B cell (primary cell): Measurements from ENCODE around the gene NCAPG. TPM values are rescaled to one million over a fixed set of nuclear protein-coding genes. Genes with fewer than 3 reads are reported as not detected.

Experiments
- ATAC-seq: fragments of 200-7000 bp; cut with Tn5 transposase; one replicate; pipeline ENCODE4 v1.10.0; 2021; ENCODE audit warnings: low read depth, mild to moderate bottlenecking, moderate number of reproducible peaks, moderate library complexity
- CTCF ChIA-PET: fragments of 350-600 bp; sonication (Branson Sonifier 250); formaldehyde crosslinking; loops from one replicate; lab custom pipeline; 2021; ENCODE audit warnings: antibody characterized with exemption, inconsistent platforms; lab: Charles Lee
- POLR2A ChIA-PET: fragments of 350-600 bp; sonication (Branson Sonifier 250); formaldehyde crosslinking; loops from one replicate; lab custom pipeline; 2021; ENCODE audit warnings: antibody characterized with exemption; lab: Charles Lee
- DNase-seq: peaks from one replicate; pipeline ENCODE4 v3.0.0; 2013
- H2AFZ ChIP-seq: 2 replicates; pipeline ENCODE4 v1.6.1; 2012; ENCODE audit warnings: mild to moderate bottlenecking, low read depth, low read length; ENCODE audit not compliant: insufficient read depth, poor library complexity, severe bottlenecking
- H3K27ac ChIP-seq, 2 donors: 1 replicate in 1 of 2; 2 replicates in 1 of 2; pipeline ENCODE4 v1.5.1; 2012 to 2013; ENCODE audit warnings: low read length in 2 of 2, mild to moderate bottlenecking in 2 of 2, moderate library complexity in 1 of 2
- H3K27me3 ChIP-seq, 4 experiments: fragments of 200-600 bp in 1 of 4; sonication (generic) in 1 of 4; replicated peaks in 1 of 4; 1 replicate in 2 of 4; 2 replicates in 2 of 4; pipeline versions ENCODE4 v1.6.1 to v1.7.0; 2013 to 2016; ENCODE audit warnings: low read length in 3 of 4, mild to moderate bottlenecking in 2 of 4, mixed read lengths in 1 of 4, moderate library complexity in 1 of 4; ENCODE audit not compliant: insufficient read depth in 4 of 4, control insufficient read depth in 3 of 4; ENCODE audit errors: control extremely low read depth in 1 of 4
- H3K36me3 ChIP-seq, 2 experiments: replicated peaks in 1 of 2; 1 replicate in 1 of 2; 2 replicates in 1 of 2; pipeline versions ENCODE4 v1.6.1 to v1.7.1; 2013; ENCODE audit warnings: low read length in 1 of 2; ENCODE audit not compliant: insufficient read depth in 2 of 2, control insufficient read depth in 1 of 2; ENCODE audit errors: control extremely low read depth in 1 of 2, extremely low read depth in 1 of 2
- H3K4me1 ChIP-seq, 2 donors: fragments of 200-600 bp in 1 of 2; sonication (generic) in 1 of 2; 1 replicate in 1 of 2; 2 replicates in 1 of 2; pipeline versions ENCODE4 v1.5.1 to v1.6.1; 2013 to 2017; ENCODE audit warnings: low read length in 2 of 2; ENCODE audit not compliant: control insufficient read depth in 2 of 2, insufficient read depth in 2 of 2
- H3K4me2 ChIP-seq: replicated peaks from 2 replicates; pipeline ENCODE3; 2012; ENCODE audit warnings: mild to moderate bottlenecking, low read depth, low read length; ENCODE audit not compliant: poor library complexity, severe bottlenecking
- H3K4me3 ChIP-seq, 5 experiments: fragments of 200-600 bp in 1 of 5; sonication (generic) in 1 of 5; 1 replicate in 3 of 5; 2 replicates in 2 of 5; pipeline versions ENCODE4 v1.5.1 to v1.7.0; 2011 to 2016; ENCODE audit warnings: low read length in 4 of 5, mild to moderate bottlenecking in 4 of 5, low read depth in 2 of 5, control low read depth in 1 of 5, moderate library complexity in 1 of 5; ENCODE audit not compliant: insufficient read depth in 1 of 5; ENCODE audit errors: control extremely low read depth in 1 of 5, extremely low read depth in 1 of 5
- H3K79me2 ChIP-seq: fragments of 200-600 bp; sonication (generic); one replicate; pipeline ENCODE4 v1.6.0; 2016; ENCODE audit warnings: low read length; ENCODE audit not compliant: control insufficient read depth, insufficient read depth
- H3K9ac ChIP-seq: fragments of 200-600 bp; sonication (generic); 2 replicates; pipeline ENCODE4 v1.6.1; 2017; ENCODE audit warnings: mild to moderate bottlenecking, low read length, moderate library complexity
- H3K9me3 ChIP-seq, 3 donors: one replicate each; pipeline versions ENCODE4 v1.6.1 to v1.7.1; 2013; ENCODE audit warnings: low read length in 2 of 3; ENCODE audit not compliant: control insufficient read depth in 2 of 3, insufficient read depth in 1 of 3; ENCODE audit errors: control extremely low read depth in 1 of 3
- H4K20me1 ChIP-seq: 2 replicates; pipeline ENCODE4 v1.6.0; 2012; ENCODE audit warnings: mild to moderate bottlenecking, low read length; ENCODE audit not compliant: insufficient read depth, control insufficient read depth, poor library complexity, severe bottlenecking
- H3K27ac Mint-ChIP-seq: one replicate; pipeline ENCODE4 v1.8.0; 2021; ENCODE audit warnings: mixed read lengths
- H3K27me3 Mint-ChIP-seq: one replicate; pipeline ENCODE4 v1.8.0; 2021; ENCODE audit warnings: mixed read lengths
- H3K4me1 Mint-ChIP-seq: one replicate; pipeline ENCODE4 v1.8.0; 2021; ENCODE audit warnings: mixed read lengths
- H3K4me3 Mint-ChIP-seq: one replicate; pipeline ENCODE4 v1.8.0; 2021; ENCODE audit warnings: mixed read lengths
- H3K9me3 Mint-ChIP-seq: one replicate; pipeline ENCODE4 v1.8.0; 2022; ENCODE audit warnings: mixed read lengths; ENCODE audit not compliant: insufficient read depth
- EZH2 ChIP-seq: IDR thresholded peaks from 2 replicates; pipeline ENCODE4 v1.6.1; 2012; ENCODE audit warnings: borderline replicate concordance, low read depth, mild to moderate bottlenecking, moderate library complexity, low read length; ENCODE audit not compliant: insufficient read depth, poor library complexity, severe bottlenecking
- WGBS: methylation state at CpG from one replicate; pipeline ENCODE4 v1.1.5; 2013; ENCODE audit warnings: missing lambda C conversion rate; ENCODE audit not compliant: insufficient coverage; 5-methylcytosine and 5-hydroxymethylcytosine counted together
- intact Hi-C: fragments of 100-400 bp; cut with micrococcal nuclease; formaldehyde crosslinking; loops from one replicate; pipeline ENCODE4 v1.10.0; 2022
- polyA plus RNA-seq: library from polyadenylated mRNA; depleted of rRNA; stranded (reverse); fragments of >200 nt; gene quantifications from 2 replicates; pipeline ENCODE4 v1.2.3, GENCODE V29; 2012
- total RNA-seq, 2 donors: library from RNA; stranded (reverse); fragments of 120-200 nt in 1 of 2; gene quantifications; 1 replicate in 1 of 2; 2 replicates in 1 of 2; pipeline versions ENCODE4 v1.2.3 to v1.2.4, GENCODE V29; 2013 to 2022
- TF ChIP-seq, protein P1 (sequence below): fragments of 200-600 bp; IDR thresholded peaks from one replicate; pipeline ENCODE4 v1.8.0; 2022; ENCODE audit warnings: antibody characterized with exemption, mild to moderate bottlenecking

The NCAPG gene
- total and polyA plus RNA-seq, 2 donors (not counting 1 experiment from before 2014, with no cell fraction given): 0.13 to 0.84 TPM

DNA sequence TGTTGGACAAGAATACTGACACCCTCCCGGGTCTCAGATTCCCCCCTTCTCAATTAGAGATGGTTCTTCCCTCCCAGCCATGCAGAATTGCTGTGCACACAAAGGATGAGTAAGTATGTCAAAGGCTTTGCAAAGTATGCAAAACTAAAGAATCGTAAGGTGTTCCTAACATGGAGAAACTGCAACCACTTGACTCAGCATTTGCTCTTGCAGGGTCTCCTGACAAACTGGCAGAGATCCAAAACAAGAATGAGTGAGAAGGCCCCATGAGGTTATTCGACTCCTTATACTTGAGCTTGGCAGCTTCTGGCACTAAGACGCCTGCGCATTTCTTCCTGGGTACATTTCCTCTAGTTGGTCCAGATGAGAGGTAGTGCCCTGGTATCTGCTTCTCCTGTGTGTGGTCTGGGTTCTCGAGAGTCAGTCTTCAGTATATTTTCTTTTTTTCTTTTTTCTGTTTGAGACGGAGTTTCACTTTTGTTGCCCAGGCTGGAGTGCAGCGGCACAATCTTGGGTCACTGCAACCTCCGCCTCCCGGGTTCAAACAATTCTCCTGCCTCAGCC is 37.6 kb upstream of the NCAPG start:
- Mint-ChIP-seq H3K27me3 (peaks cover 3% of the 10 kb centered on the region), H3K4me1 (no peaks in the 10 kb centered on the region), H3K4me3 (no peak overlapping the region), H3K27ac (no peak overlapping the region), H3K9me3 (no peaks in the 10 kb centered on the region)
- ChIA-PET POLR2A (no interaction called here), CTCF (no interaction called here)
- Histone ChIP-seq H2AFZ (no peak overlapping the region), H3K4me2 (no peak overlapping the region), H3K4me1 (no peaks in the 10 kb centered on the region), H4K20me1 (no peaks in the 10 kb centered on the region), H3K27me3 (no peaks in the 10 kb centered on the region), H3K27ac (no peak overlapping the region), H3K79me2 (no peaks in the 10 kb centered on the region), H3K4me3 (no peak overlapping the region), H3K9ac (no peak overlapping the region), H3K36me3 (no peaks in the 10 kb centered on the region), H3K9me3 (no peaks in the 10 kb centered on the region)
- WGBS: 83% methylated on average over 7 of the region's 10 CpGs
- TF ChIP-seq, protein P1, sequence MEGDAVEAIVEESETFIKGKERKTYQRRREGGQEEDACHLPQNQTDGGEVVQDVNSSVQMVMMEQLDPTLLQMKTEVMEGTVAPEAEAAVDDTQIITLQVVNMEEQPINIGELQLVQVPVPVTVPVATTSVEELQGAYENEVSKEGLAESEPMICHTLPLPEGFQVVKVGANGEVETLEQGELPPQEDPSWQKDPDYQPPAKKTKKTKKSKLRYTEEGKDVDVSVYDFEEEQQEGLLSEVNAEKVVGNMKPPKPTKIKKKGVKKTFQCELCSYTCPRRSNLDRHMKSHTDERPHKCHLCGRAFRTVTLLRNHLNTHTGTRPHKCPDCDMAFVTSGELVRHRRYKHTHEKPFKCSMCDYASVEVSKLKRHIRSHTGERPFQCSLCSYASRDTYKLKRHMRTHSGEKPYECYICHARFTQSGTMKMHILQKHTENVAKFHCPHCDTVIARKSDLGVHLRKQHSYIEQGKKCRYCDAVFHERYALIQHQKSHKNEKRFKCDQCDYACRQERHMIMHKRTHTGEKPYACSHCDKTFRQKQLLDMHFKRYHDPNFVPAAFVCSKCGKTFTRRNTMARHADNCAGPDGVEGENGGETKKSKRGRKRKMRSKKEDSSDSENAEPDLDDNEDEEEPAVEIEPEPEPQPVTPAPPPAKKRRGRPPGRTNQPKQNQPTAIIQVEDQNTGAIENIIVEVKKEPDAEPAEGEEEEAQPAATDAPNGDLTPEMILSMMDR: no peak
- TF ChIP-seq EZH2: no peak
- no peak for DNase-seq
- no peak for ATAC-seq
- intact Hi-C loops: no loop called here

DNA sequence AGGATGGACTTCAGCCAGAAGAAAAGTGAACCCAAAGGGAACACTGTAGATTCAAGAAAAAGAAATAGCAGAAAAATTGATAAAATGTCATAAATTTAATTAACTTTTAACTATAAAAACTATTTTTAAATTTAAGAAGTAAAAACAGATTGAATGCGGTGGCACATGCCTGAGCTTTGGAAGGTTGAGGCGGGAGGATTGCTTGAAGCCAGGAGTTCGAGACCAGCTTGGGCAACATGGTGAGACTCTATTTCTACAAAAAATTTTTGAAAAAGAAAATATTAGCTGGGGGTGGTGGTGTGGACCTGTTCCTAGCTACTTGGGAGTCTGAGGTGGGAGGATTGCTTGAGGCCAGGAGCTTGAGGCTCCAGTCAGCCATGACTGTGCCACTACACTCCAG is 32.3 kb upstream of the NCAPG start:
- Mint-ChIP-seq H3K27ac (no peak overlapping the region), H3K4me3 (no peak overlapping the region), H3K9me3 (no peaks in the 10 kb centered on the region), H3K27me3 (peaks cover 23% of the 10 kb centered on the region), H3K4me1 (peaks cover 12% of the 10 kb centered on the region)
- no peaks in the 10 kb centered on the region for H3K36me3 ChIP-seq
- DNase-seq (no peak), ATAC-seq (no peak)
- no peak overlapping the region for H2AFZ ChIP-seq
- H3K9me3 ChIP-seq: peaks cover 0 to 5% (median 0%) of the 10 kb centered on the region in 3 donors
- 100% methylated on average over 1 of the region's 3 CpGs for WGBS
- H3K27me3 ChIP-seq: peaks cover 0 to 25% (median 18%) of the 10 kb centered on the region in 4 experiments
- no peaks in the 10 kb centered on the region for H3K79me2 ChIP-seq
- peaks cover 12 to 18% of the 10 kb centered on the region in 2 donors for H3K4me1 ChIP-seq
- ChIA-PET POLR2A (no interaction called here), CTCF (interaction anchor here (0.7 kb wide), 1 partner anchor 436 kb away, joined by 3 read pairs; no protein-coding TSS in a partner anchor)
- no peak overlapping the region for H3K4me2 ChIP-seq
- H3K27ac ChIP-seq: no peak overlapping the region
- intact Hi-C loops: no loop called here
- H3K9ac ChIP-seq: no peak overlapping the region
- H3K4me3 ChIP-seq: no peak overlapping the region
- no peak for TF ChIP-seq EZH2
- TF ChIP-seq, protein P1: no peak
- no peaks in the 10 kb centered on the region for H4K20me1 ChIP-seq
